DMS79 (cell line): ENCODE data around the gene RIC3.
"Not testable (repeated sequence)": the region's sequence is repeated elsewhere in the genome, so short reads cannot be mapped to it uniquely, and the experiment has no call there.

Experiments
- DNase-seq: peaks from one replicate; lab custom pipeline; 2025; lab: John Stamatoyannopoulos, UW

The RIC3 gene

GRCh38 chr11:8190431-8190830 lies 21.6 kb upstream of the RIC3 start:
- DNase-seq = no peak

GRCh38 chr11:8186429-8186828 lies 17.6 kb upstream of the RIC3 start:
- no peak for DNase-seq

GRCh38 chr11:8183111-8183510 lies 14.3 kb upstream of the RIC3 start:
- no peak for DNase-seq

GRCh38 chr11:8180469-8180868 lies 11.6 kb upstream of the RIC3 start:
- no peak for DNase-seq

DNA sequence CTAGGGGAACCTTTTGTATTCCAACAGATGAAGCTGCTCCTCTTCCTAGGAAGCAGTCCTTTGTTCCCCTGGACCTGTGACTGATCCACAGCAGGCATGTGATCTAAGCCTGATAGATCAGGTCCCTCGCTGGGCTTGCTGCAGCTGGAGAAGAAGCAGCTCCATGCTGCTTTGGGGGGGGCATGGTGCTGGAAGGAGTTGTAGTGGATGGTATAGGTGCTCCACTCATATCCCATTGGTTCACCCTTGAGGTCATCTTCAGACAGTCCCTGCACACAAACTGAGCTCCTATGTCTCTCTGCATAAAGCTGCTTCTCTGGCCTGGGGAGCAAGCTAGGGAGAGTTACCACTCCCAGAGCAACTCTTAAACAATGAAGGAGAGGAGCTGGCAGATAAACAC lies 9.5 kb upstream of the RIC3 start:
- no peak for DNase-seq

GRCh38 chr11:8177136-8177535 lies 8.3 kb upstream of the RIC3 start:
- no peak for DNase-seq

DNA sequence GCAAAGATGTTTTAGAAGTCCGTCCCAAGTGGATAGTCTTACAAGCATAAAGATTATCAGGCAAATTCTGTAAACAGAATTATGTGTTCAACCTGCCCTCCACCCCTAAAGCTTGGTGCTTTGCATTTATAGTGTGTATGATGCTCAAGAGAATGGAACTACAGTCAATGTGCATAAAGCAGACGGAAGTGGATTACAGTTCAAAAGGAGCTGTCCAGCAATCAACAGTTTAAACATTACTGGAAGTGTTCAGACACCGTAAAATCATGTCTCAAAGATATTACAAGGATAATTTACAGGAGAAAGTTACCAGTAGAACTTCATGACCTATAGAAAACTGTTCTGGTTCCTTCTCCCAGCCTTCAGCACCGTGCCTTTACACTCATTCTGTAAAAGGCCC lies 1.0 kb downstream of the RIC3 start:
- no peak for DNase-seq

GRCh38 chr11:8164746-8165145 lies 4.1 kb downstream of the RIC3 start:
- no peak for DNase-seq

DNA sequence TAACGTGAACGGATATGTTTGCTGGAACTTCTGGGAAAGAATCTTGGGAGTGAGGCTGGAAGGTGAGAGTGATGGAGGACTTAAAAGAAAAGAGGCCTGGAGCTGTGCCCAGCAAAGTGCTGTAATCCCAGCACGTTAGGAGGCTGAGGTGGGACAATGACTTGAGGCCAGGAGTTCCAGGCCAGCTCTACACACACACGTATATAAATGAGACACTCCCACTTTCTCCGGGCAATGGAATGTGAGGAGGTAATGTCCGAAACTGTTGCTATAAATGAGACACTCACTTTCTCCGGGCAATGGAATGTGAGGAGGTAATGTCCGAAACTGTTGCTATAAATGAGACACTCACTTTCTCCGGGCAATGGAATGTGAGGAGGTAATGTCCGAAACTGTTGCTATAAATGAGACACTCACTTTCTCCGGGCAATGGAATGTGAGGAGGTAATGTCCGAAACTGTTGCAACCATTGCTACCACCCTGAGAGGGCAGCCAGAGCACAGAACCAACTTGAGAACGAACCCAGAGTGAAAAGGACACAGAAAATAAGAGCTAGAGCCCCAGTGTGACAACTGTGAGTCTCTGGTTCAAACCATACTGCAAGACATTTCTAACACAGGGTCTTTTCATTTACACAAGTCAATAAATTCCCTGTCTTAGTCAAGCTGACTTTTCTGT lies 7.1 kb downstream of the RIC3 start:
- not testable (repeated sequence) for DNase-seq

DNA sequence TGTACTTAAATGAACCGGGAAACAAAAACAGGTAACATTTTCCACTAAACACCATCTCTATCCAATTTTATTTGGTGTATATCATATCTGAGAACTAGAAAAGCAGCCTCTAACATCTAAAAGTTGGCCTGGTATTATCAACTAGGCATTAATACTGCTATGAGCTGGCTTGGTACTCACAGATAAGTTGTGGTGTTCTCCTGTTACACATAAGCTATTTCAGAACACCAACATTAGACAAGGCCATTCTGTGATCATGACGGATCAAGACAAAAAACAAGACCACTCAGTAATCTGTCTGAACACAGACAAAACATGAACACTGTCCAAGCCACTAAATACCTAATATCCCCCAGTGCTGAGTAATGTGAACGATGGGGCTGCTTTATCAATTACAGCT lies 11.9 kb downstream of the RIC3 start:
- DNase-seq = no peak

DNA sequence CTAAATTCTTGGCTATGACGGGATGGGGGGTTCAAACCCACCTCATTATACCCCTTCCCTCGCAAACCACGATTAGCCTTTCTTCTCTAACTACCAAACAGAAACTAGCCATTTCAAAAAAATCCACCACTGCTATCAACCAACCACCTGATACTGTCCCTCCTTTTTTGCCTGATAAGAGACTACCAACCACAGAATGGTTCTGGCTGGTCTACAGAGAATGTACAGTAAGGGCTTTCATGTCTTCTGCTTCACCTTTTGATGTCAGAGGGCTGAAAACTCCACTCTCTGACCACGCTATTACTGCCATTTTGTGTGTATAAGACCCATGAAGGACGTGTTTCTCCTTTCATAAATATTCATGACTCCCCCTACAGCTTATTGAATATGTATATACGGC lies 19.1 kb downstream of the RIC3 start:
- no peak for DNase-seq

DNA sequence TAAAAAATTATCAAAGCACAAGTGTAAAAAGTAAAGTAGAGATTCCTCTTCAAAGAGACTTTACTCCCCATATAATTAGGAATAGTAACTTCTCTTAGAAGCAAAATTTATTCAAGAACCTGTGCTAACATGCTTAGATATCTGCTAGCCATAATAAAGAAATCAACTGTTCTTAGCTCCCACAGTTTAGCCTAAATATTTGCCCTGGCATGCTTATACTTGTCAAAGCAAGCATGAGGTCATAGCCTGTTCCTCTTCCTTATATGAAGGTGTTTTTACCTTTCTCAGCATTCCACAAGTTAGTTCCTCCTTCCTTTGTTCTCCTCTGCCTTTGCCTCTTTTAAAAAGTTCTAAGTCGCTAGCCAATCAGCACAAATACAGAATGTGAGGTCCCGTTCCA lies 30.3 kb downstream of the RIC3 start:
- DNase-seq = no peak

- DNase-seq = no peak
These were observed 41.4 kb downstream of the RIC3 start for GRCh38 chr11:8127447-8127846.

GRCh38 chr11:8126649-8127289 lies 42.1 kb downstream of the RIC3 start:
- no peak for DNase-seq

DNA sequence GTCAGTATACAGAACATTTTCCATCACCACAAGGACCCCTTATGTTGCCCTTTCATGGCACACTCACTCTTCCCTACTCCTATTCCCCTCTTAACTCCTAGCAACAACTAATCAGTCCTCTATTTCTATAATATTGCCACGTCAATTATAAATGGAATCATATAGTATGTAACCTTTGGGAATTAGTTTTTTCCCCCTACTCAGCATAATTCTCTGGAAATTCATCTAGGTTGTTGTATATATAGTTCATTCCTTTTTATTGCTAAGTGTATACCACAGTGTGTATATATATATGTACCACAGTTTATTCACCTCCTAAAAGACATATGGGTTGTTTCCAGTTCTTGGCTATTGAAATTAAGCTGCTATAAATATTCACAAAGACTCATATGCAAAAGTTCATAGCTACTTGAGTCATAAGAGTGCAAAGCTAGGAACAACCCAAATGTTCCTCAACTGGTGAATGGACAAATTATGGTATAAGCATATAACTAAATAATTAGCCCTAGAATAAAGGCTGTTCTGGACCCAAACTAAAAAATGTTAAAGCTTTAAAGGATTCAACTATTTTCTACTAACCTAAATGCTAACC lies 46.6 kb downstream of the RIC3 start:
- DNase-seq = no peak

DNA sequence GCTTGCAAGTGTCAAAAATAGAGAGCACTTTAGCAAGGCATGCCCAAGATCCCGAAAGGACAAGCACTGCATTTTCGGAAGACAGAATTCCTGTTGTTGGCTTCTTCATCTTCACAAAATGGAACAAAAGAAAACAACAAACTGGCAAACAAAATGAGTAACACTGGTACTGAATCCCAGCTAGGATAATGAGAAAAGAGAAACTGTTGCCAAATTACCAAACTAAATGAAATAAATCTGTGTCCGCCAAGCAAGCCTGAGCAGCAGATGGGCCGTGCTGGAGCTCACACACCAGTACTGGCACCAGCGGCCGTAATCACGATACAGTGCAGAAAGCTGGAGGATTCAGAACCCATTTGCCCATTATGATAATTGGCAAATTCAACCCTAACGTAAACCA lies 57.2 kb downstream of the RIC3 start:
- no peak for DNase-seq

DNA sequence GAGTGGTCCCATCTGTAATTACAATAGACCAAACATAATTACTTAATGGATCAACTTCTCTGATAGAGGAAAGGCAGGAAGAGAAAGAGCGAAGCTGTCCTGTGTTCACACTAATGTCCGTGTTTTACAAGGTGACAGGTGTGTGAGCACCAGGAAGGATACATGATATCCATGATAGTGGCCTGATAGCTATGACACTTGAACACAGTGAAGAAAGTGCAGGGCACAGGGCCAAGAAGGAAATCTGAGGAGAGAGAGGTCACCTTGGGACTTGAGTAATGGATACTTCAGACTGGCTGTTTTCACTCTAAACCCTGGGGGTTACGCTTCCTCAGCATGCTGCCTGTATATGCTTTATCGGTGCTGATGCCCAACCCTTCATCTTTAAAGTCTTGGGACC lies 58.4 kb downstream of the RIC3 start:
- DNase-seq = peak; percentile 64

GRCh38 chr11:8109675-8110074 lies 59.1 kb downstream of the RIC3 start:
- DNase-seq = no peak

GRCh38 chr11:8108421-8108820 lies 60.4 kb downstream of the RIC3 start:
- no peak for DNase-seq

DNA sequence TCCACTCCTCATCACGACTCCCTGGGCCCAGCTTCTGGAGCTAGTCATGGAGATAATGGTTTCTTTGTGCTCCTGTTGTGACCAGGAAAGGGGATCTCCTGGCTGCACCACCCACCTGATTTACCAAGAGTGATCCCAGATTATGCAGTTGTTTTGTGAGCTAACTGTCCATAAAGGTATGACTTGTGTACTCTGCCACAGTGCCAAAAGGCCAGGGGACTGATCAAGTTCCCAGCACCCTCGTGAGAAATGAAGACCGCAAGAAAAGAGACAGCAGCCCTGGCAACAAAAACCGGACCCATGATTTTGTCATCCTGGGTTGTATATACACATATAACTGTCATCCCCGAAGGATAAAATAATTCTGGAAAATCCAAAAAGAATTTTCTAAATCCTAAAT lies 61.2 kb downstream of the RIC3 start:
- DNase-seq = no peak

- DNase-seq = no peak
These were observed 62.1 kb downstream of the RIC3 start for GRCh38 chr11:8106679-8107078.

DNA sequence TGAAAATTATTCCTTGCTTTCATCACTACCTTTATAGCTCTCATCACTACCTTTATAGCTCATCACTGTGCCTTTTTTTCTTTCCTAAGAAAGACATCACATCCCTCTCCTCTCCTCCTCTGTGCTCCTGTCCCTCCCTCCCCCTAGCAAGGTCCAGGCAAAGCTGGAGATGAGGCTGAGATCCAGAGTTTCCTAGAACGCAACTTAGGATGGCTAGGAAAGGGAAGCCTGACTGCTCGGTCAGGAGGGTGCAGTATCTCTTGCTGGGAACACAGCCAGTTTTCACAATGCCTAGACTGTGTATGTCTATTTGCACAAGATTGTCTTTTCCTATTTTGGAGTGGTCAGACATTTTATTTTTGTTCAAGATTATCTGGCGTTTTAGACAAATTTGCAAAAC lies 63.2 kb downstream of the RIC3 start:
- no peak for DNase-seq

- no peak for DNase-seq
These were observed 63.7 kb downstream of the RIC3 start for GRCh38 chr11:8105133-8105532.

DNA sequence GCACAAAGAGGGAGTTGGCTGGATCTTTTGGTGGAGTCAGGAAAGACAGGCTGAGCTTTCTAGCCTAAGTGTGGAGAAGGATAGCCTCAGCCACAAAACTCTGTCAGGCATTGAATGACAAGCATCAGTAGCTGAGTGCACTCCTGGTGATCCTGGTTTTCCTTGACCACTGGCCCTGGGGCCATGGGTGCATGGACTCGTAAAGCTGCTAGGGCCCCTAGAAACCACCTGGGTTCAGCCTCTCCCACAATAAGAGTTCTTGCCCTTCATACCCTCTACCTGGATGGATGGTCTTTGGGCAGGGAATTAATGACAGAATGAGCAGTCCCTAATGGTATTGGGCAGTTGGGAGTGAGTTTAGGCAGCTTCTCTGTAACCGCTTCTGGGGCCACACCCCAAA lies 64.9 kb downstream of the RIC3 start:
- no peak for DNase-seq
